AG09309 (cell line): ENCODE data around the gene KIF5B.
"Not testable (repeated sequence)": the region's sequence is repeated elsewhere in the genome, so short reads cannot be mapped to it uniquely, and the experiment has no call there.

Experiments
- DNase-seq: peaks from one replicate; pipeline ENCODE4 v3.0.0-alpha.2; 2010; ENCODE audit warnings: low read depth
- H3K4me3 ChIP-seq: 2 replicates; pipeline ENCODE4 v1.5.1; 2011; ENCODE audit warnings: mild to moderate bottlenecking, low read depth, low read length, moderate library complexity; ENCODE audit not compliant: control insufficient read depth
- CTCF ChIP-seq: IDR thresholded peaks from 2 replicates; pipeline ENCODE4 v1.5.1; 2011; ENCODE audit warnings: mild to moderate bottlenecking, low read depth, low read length, inconsistent platforms; ENCODE audit not compliant: insufficient read depth, control insufficient read depth; ENCODE audit errors: missing control alignments

The KIF5B gene

DNA sequence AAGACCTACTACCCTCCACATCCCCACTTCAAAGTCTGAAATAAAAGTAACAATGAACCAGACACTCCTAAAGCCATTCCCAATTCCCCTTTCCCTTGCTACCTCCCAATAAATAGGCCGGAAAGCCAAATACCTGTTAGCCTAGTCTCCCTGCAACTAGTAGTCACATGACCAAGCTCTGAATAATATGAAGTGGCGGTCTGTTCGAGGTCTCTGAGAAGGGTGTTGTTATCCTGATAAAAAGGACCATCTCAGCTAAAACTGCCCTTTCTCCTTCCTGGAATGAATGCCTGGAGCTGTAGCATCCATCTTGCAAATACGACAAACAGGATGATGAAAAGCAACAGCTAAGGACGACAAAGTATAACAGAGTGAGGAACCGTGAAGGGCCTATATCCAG, 6.0 kb downstream of the KIF5B start:
- no peak overlapping the region for H3K4me3 ChIP-seq
- DNase-seq = no peak
- TF ChIP-seq CTCF = no peak

DNA sequence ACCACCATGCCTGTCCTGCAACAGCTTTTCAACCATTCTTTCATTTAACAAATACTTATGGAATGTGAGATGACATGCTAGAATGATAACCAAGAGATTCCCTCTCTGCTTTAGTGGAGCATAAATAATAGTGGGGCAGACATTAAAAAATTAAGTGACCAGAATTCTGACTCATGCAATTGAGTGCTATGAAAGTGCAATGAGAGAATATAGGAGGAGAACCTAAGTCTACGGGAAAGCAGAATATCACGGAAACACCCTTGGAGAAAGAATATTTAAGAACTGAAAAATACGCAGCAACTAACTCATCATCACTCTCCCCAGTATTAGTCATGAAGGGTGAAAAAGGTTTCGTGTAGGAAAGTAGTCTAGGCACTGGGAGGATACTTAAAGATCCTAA, 7.1 kb downstream of the KIF5B start:
- no peak for TF ChIP-seq CTCF
- no peak overlapping the region for H3K4me3 ChIP-seq
- no peak for DNase-seq

GRCh38 chr10:32048282-32048681, 7.9 kb downstream of the KIF5B start:
- no peak for TF ChIP-seq CTCF
- no peak overlapping the region for H3K4me3 ChIP-seq
- no peak for DNase-seq

- no peak overlapping the region for H3K4me3 ChIP-seq
- no peak for TF ChIP-seq CTCF
- DNase-seq = no peak
These were observed 8.3 kb downstream of the KIF5B start for GRCh38 chr10:32047881-32048280.

- DNase-seq = no peak
- no peak for TF ChIP-seq CTCF
- H3K4me3 ChIP-seq = no peak overlapping the region
These were observed 10.1 kb downstream of the KIF5B start for GRCh38 chr10:32046151-32046550.

DNA sequence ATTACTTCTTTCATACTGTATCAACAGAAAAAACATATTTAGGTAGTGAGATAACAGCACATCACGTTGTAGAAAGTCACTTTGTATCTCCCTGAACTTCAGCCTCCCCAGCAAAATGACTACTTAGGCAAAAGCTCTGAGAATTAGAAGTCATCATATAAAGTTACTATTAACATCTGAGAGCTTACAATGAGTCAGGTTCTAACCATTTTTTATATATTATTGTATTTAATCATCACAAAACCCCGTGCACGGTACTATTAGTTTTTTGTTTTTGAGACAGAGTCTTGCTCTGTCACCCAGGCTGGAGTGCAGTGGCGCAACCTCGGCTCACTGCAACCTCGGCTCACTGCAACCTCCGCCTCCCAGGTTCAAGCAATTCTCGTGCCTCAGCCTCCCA, 13.5 kb downstream of the KIF5B start:
- not testable (repeated sequence) for H3K4me3 ChIP-seq
- DNase-seq = peak; percentile 31

DNA sequence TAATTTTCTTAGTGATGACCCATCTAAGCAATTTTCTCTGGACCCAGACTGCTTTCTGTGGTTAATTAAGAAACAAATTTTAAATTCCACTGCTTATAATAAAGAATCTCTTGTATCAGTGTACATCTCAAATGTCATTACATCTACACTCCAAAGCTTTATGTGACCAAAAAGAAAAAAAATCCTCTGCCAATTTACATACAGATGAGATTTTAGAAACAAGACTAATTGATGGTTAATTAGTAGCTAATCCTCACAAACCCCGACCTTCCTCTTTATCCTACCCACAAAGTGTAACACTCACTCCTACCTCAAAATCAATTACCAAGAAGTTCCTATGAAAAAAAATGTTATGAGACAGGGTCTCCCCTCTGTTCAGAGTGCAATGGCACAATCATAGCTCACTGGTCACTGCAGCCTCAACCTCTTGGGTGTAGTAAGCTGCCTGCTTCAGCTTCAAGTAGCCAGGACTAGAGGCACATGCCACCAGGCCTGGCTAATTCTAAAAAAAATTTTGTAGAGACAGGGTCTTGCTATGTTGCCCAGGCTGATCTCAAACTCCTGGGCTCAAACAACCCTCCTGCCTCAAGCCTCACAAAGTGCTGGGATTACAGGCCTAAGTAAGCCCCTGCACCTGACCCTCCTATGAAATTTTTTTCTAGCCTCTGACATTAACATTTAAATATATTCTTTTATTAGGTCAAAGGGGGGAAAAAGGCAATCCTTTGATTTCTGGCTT, 14.8 kb downstream of the KIF5B start:
- TF ChIP-seq CTCF = no peak
- no peak overlapping the region for H3K4me3 ChIP-seq
- no peak for DNase-seq
